ENCODE data around the gene SCAMP3. TPM values are rescaled to one million over a fixed set of nuclear protein-coding genes. Genes with fewer than 3 reads are reported as not detected.

The SCAMP3 gene
- total RNA-seq, 3 donors from 2014 or later (not counting 1 experiment from before 2014, with no cell fraction given): 59.7 to 72.1 (median 65.0) TPM

- H3K4me3 Mint-ChIP-seq: peak overlapping the region; percentile 83
- Histone ChIP-seq H3K4me3 (ENCODE audit: low read length) (peak overlapping the region; percentile 28), H3K4me1 (ENCODE audit: control insufficient read depth, insufficient read depth, low read length) (peaks cover 29% of the 10 kb centered on the region), H3K9me3 (ENCODE audit: control insufficient read depth, insufficient read depth, low read length) (no peaks in the 10 kb centered on the region), H3K27ac (ENCODE audit: low read length) (peak overlapping the region; percentile 47), H3K36me3 (ENCODE audit: control insufficient read depth, insufficient read depth, low read length) (no peaks in the 10 kb centered on the region), H3K27me3 (ENCODE audit: control insufficient read depth, insufficient read depth, low read length) (no peaks in the 10 kb centered on the region)
- no peaks in the 10 kb centered on the region for H3K9me3 Mint-ChIP-seq
- WGBS (ENCODE audit: insufficient coverage): 1% methylated on average over 28 of the region's 29 CpGs
- ATAC-seq (peak; percentile 23 to 47 (median 27)), DNase-seq (peak; percentile 56 to 87)
- intact Hi-C loops (cut with micrococcal nuclease): loop anchor here (2.0 kb wide), 2 partner anchors 31 to 45 kb away; partner anchors contain the start of gene FDPS
- H3K36me3 Mint-ChIP-seq: no peaks in the 10 kb centered on the region
- H3K27ac Mint-ChIP-seq: peak overlapping the region in 1 of 2 donors; percentile 71
- H3K27me3 Mint-ChIP-seq (ENCODE audit: low read depth in 2 of 2): no peaks in the 10 kb centered on the region
- H3K4me1 Mint-ChIP-seq: peaks cover 24 to 38% of the 10 kb centered on the region in 2 donors
- TF ChIP-seq, protein P1, sequence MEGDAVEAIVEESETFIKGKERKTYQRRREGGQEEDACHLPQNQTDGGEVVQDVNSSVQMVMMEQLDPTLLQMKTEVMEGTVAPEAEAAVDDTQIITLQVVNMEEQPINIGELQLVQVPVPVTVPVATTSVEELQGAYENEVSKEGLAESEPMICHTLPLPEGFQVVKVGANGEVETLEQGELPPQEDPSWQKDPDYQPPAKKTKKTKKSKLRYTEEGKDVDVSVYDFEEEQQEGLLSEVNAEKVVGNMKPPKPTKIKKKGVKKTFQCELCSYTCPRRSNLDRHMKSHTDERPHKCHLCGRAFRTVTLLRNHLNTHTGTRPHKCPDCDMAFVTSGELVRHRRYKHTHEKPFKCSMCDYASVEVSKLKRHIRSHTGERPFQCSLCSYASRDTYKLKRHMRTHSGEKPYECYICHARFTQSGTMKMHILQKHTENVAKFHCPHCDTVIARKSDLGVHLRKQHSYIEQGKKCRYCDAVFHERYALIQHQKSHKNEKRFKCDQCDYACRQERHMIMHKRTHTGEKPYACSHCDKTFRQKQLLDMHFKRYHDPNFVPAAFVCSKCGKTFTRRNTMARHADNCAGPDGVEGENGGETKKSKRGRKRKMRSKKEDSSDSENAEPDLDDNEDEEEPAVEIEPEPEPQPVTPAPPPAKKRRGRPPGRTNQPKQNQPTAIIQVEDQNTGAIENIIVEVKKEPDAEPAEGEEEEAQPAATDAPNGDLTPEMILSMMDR (IDR thresholded peaks at IDR 0.05): peak; percentile 10
Measured at GRCh38 chr1:155277902-155278688, 15.9 kb upstream of the SCAMP3 start.

DNA sequence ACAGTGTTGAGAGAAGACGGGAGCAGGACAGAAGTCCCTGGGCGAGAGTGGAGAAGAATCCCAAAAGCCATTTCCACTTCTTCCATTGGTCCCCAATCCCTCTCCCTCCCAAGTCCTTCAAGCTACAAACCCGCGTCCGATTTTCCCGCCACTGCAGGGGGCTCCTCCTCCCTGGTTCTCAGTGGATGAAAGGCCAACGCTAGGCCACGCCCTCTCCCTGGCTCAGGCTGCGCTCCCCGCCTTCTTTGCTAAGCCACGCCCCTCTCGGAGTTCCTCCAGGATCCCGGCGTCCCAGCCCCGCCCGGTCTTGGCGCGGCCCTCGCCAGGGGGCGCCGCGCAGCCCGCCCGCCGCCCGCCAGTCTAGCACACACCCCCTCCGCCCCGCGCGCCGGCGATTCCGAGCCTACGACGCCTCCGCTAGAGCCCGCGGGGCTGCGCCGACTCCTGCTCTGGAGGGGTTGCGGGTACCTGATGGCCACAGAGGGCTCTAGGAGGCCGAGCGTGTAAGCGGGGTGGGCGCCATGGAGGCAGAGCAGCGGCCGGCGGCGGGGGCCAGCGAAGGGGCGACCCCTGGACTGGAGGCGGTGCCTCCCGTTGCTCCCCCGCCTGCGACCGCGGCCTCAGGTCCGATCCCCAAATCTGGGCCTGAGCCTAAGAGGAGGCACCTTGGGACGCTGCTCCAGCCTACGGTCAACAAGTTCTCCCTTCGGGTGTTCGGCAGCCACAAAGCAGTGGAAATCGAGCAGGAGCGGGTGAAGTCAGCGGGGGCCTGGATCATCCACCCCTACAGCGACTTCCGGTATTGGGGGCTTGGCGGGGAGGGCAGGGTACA is 15.1 kb upstream of the SCAMP3 start, which contains the start of gene HCN3:
Gene HCN3, plus strand, starts transcription at position 394 of the 832 bp plus-strand sequence. Its CDS starts 128 bp downstream, at position 522.
- DNase-seq (peak; percentile 74 to 96), ATAC-seq (peak; percentile 47 to 67 (median 56))
- intact Hi-C loops (cut with micrococcal nuclease): no loop called here
- Histone ChIP-seq H3K36me3 (ENCODE audit: control insufficient read depth, insufficient read depth, low read length) (no peaks in the 10 kb centered on the region), H3K27me3 (ENCODE audit: control insufficient read depth, insufficient read depth, low read length) (no peaks in the 10 kb centered on the region), H3K27ac (ENCODE audit: low read length) (peak within 1 kb of the TSS; percentile 47), H3K9me3 (ENCODE audit: control insufficient read depth, insufficient read depth, low read length) (no peaks in the 10 kb centered on the region), H3K4me1 (ENCODE audit: control insufficient read depth, insufficient read depth, low read length) (peaks cover 35% of the 10 kb centered on the region), H3K4me3 (ENCODE audit: low read length) (peak within 1 kb of the TSS; percentile 28)
- peak within 1 kb of the TSS in 1 of 2 donors; percentile 71 for H3K27ac Mint-ChIP-seq
- peaks cover 32 to 46% of the 10 kb centered on the region in 2 donors for H3K4me1 Mint-ChIP-seq
- H3K4me3 Mint-ChIP-seq: peak within 1 kb of the TSS; percentile 83
- H3K36me3 Mint-ChIP-seq: no peaks in the 10 kb centered on the region
- 1% methylated on average over 68 of the region's 68 CpGs for WGBS (ENCODE audit: insufficient coverage)
- no peaks in the 10 kb centered on the region for H3K27me3 Mint-ChIP-seq (ENCODE audit: low read depth in 2 of 2)
- H3K9me3 Mint-ChIP-seq: no peaks in the 10 kb centered on the region
- TF ChIP-seq, protein P1 (IDR thresholded peaks at IDR 0.05): peak; percentile 63

- H3K27ac ChIP-seq (ENCODE audit: low read length): peak within 1 kb of the TSS; percentile 71
- Mint-ChIP-seq H3K4me3 (peak within 1 kb of the TSS; percentile 92), H3K27ac (peak within 1 kb of the TSS; percentile 85 to 98), H3K27me3 (ENCODE audit: low read depth in 2 of 2) (no peaks in the 10 kb centered on the region), H3K4me1 (peaks cover 46 to 48% of the 10 kb centered on the region in 2 donors), H3K9me3 (no peaks in the 10 kb centered on the region), H3K36me3 (peaks cover 5% of the 10 kb centered on the region)
- TF ChIP-seq, protein P1 (IDR thresholded peaks at IDR 0.05): no peak
- peak; percentile 87 to 96 (median 89) for ATAC-seq
- WGBS (ENCODE audit: insufficient coverage): 19% methylated on average over 60 of the region's 61 CpGs
- intact Hi-C loops (cut with micrococcal nuclease): loop anchor here (2.0 kb wide), 1 partner anchor 23 kb away; no protein-coding TSS in a partner anchor
- no peaks in the 10 kb centered on the region for H3K9me3 ChIP-seq (ENCODE audit: control insufficient read depth, insufficient read depth, low read length)
- H3K27me3 ChIP-seq (ENCODE audit: control insufficient read depth, insufficient read depth, low read length): no peaks in the 10 kb centered on the region
- peaks cover 39% of the 10 kb centered on the region for H3K4me1 ChIP-seq (ENCODE audit: control insufficient read depth, insufficient read depth, low read length)
- peak; percentile 91 to 96 for DNase-seq
- H3K4me3 ChIP-seq (ENCODE audit: low read length): peak within 1 kb of the TSS; percentile 53
- H3K36me3 ChIP-seq (ENCODE audit: control insufficient read depth, insufficient read depth, low read length): peaks cover 20% of the 10 kb centered on the region
Measured at GRCh38 chr1:155273343-155274245, 11.4 kb upstream of the SCAMP3 start, which contains the start of gene CLK2. CLK2 (minus strand) TSS chr1:155273504; CDS start chr1:155270977, 2,527 bp downstream.
